Karpas-422 (cell line): Measurements from ENCODE around the gene LAMA3. TPM values are rescaled to one million over a fixed set of nuclear protein-coding genes. Genes with fewer than 3 reads are reported as not detected.

Experiments
- DNase-seq: peaks from one replicate; pipeline ENCODE4 v3.0.0-alpha.2; 2015
- H2AFZ ChIP-seq: fragments of 200-600 bp; sonication (generic); 2 replicates; pipeline ENCODE4 v1.6.1; 2014; ENCODE audit warnings: antibody characterized with exemption, low read length, mixed read lengths
- H3K27ac ChIP-seq: fragments of 200-600 bp; sonication (generic); 2 replicates; pipeline ENCODE4 v1.5.1; 2014; ENCODE audit warnings: mild to moderate bottlenecking, low read length, moderate library complexity
- H3K27me3 ChIP-seq: fragments of 200-600 bp; sonication (generic); 2 replicates; pipeline ENCODE4 v1.6.1; 2014; ENCODE audit warnings: low read length, mixed read lengths
- H3K36me3 ChIP-seq: fragments of 200-600 bp; sonication (generic); 2 replicates; pipeline ENCODE4 v1.6.1; 2014; ENCODE audit warnings: low read length, mixed read lengths; ENCODE audit not compliant: insufficient read depth
- H3K4me1 ChIP-seq: fragments of 200-600 bp; sonication (generic); 2 replicates; pipeline ENCODE4 v1.6.1; 2014; ENCODE audit warnings: mild to moderate bottlenecking, low read length, mixed read lengths
- H3K4me2 ChIP-seq: fragments of 200-600 bp; sonication (generic); 2 replicates; pipeline ENCODE4 v1.6.1; 2014; ENCODE audit warnings: low read length, low read depth, mild to moderate bottlenecking; ENCODE audit not compliant: poor library complexity, severe bottlenecking
- H3K4me3 ChIP-seq: fragments of 200-600 bp; sonication (generic); 2 replicates; pipeline ENCODE4 v1.5.1; 2014; ENCODE audit warnings: mild to moderate bottlenecking, antibody characterized with exemption, low read length, mixed read lengths
- H3K79me2 ChIP-seq: fragments of 200-600 bp; sonication (generic); 2 replicates; pipeline ENCODE4 v1.6.1; 2014; ENCODE audit warnings: mild to moderate bottlenecking, low read length, mixed read lengths
- H3K9ac ChIP-seq: fragments of 200-600 bp; sonication (generic); 2 replicates; pipeline ENCODE4 v1.6.0; 2014; ENCODE audit warnings: low read length
- H3K9me2 ChIP-seq: fragments of 200-600 bp; sonication (generic), shearing (Covaris generic); replicated peaks from 2 replicates; pipeline ENCODE4 v1.6.0; 2014; ENCODE audit warnings: mild to moderate bottlenecking, low read length, moderate library complexity; ENCODE audit not compliant: insufficient read depth
- H3K9me3 ChIP-seq: fragments of 300-700, 200-600 bp; sonication (generic); 2 replicates; pipeline ENCODE4 v1.6.1; 2014; ENCODE audit warnings: low read length, mixed read lengths
- H4K20me1 ChIP-seq: fragments of 200-600 bp; sonication (generic); 2 replicates; pipeline ENCODE4 v1.6.1; 2014; ENCODE audit warnings: mild to moderate bottlenecking, antibody characterized with exemption, low read length, low read depth; ENCODE audit not compliant: insufficient read depth
- total RNA-seq: library from RNA; depleted of rRNA; stranded (reverse); fragments of >200 nt; shearing (Covaris generic); gene quantifications from 2 replicates; pipeline ENCODE4 v1.2.3, GENCODE V29; 2014; ENCODE audit warnings: low replicate concordance

Gene LAMA3
- total RNA-seq, 1 experiment from 2014 or later: not detected

DNA sequence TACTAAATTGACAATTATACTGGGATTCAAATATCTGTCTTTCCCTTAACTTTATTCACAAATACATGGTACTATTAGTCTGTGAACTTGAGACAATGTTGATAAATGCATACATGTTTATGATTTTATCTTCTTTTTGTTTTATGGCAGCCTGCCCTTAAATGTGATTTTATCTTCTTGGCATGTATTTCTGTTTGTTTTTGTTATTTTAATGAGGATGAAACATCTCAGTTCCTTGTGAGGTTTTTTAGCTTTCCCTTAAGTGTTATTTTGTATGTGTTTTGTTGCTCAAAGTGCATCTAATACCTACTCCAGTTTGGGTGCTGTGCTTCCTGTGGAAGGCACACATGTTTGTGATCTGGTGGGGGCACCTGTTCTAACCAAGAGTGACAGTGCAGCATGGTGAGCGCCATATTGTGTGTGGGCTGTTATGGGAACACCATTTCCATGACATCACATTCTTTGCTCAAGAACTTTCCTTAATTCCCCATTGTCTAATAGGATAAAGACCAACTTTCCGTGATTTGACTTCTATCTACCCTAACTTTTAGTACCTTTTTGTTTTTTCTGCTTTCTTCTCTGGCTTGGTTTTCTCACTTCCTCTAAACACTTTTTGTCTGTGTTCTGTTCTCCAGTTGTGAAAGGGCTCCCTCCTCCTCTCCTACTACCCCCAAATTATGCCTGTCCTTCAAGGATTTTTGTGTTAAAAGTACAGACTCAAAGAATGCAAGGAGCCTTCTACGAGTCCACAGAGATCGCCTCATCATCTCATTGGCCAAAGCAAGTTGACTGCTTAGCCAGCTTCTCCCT is 163.2 kb downstream of the LAMA3 start:
- no peaks in the 10 kb centered on the region for H3K36me3 ChIP-seq
- no peak overlapping the region for H2AFZ ChIP-seq
- no peaks in the 10 kb centered on the region for H3K9me3 ChIP-seq
- H3K79me2 ChIP-seq: no peaks in the 10 kb centered on the region
- H3K4me3 ChIP-seq: no peak overlapping the region
- H3K4me1 ChIP-seq: no peaks in the 10 kb centered on the region
- no peaks in the 10 kb centered on the region for H3K27me3 ChIP-seq
- no peak overlapping the region for H3K27ac ChIP-seq
- H4K20me1 ChIP-seq: no peaks in the 10 kb centered on the region
- no peak overlapping the region for H3K4me2 ChIP-seq
- H3K9me2 ChIP-seq: no peaks in the 10 kb centered on the region
- DNase-seq: no peak
- H3K9ac ChIP-seq: no peak overlapping the region

DNA sequence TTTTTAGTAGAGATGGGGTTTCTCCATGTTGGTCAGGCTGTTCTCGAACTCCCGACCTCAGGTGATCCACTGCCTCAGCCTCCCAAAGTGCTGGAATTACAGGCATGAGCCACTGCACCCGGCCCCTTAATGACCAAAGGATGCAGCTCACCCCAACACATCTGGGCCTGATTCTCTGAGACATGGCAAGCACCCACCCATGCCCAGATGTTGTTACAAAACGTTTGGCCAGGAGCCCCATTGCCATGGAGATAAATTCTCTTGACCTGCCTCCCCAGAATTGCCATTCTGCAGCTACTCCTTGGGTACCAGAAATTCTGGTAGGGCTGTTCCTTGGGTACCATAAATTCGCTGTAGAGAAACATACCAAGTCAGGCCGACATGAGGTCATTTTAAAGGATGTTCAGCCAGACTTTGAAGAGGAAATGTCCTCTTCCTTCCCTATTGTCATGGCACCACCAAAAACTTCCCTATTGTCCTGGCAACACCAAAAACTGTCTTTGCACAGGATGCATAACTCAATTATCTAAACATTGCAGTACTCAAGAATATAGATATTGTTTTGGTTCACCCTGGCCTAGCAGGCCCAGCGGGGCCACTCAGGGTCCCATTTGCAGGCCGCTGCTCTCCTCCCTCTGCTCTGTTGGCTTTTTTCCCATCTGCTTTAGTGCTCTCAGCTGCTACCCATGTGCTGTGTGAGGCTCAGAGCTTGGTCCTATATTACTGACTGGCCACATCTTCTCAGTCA is 164.4 kb downstream of the LAMA3 start:
- no peaks in the 10 kb centered on the region for H3K9me3 ChIP-seq

DNA sequence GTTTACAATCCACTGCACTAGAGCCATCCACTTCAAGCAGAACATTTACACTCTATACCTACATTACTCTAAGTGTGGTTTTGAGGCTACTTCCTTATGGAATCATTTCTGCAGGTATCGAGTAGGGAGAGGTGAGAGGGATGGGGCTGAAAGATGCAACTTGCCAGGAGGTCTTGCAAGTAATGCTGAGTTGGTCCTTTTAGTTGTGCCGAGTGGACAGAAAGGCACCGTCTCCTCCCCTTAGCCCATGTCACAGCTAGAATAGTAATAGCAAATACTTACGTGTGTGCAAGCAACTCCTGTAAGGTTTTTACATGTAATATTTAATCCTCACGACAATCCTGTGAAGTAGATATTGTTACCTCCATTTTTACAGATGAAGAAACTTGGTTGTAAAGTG is 166.5 kb downstream of the LAMA3 start:
- Histone ChIP-seq H3K4me1 (no peaks in the 10 kb centered on the region), H3K9me2 (no peaks in the 10 kb centered on the region), H3K79me2 (no peaks in the 10 kb centered on the region), H2AFZ (no peak overlapping the region), H3K27ac (no peak overlapping the region), H4K20me1 (no peaks in the 10 kb centered on the region), H3K36me3 (no peaks in the 10 kb centered on the region), H3K4me2 (no peak overlapping the region), H3K9me3 (no peaks in the 10 kb centered on the region), H3K4me3 (no peak overlapping the region), H3K27me3 (no peaks in the 10 kb centered on the region), H3K9ac (no peak overlapping the region)
- no peak for DNase-seq

More for the DNA sequence above, 164.4 kb downstream of the LAMA3 start:
- Histone ChIP-seq H3K27ac (no peak overlapping the region), H3K4me2 (no peak overlapping the region), H3K4me3 (no peak overlapping the region), H2AFZ (no peak overlapping the region), H3K4me1 (no peaks in the 10 kb centered on the region), H3K9me2 (no peaks in the 10 kb centered on the region), H3K27me3 (no peaks in the 10 kb centered on the region), H3K36me3 (no peaks in the 10 kb centered on the region), H4K20me1 (no peaks in the 10 kb centered on the region), H3K79me2 (no peaks in the 10 kb centered on the region), H3K9ac (no peak overlapping the region)
- DNase-seq: no peak

DNA sequence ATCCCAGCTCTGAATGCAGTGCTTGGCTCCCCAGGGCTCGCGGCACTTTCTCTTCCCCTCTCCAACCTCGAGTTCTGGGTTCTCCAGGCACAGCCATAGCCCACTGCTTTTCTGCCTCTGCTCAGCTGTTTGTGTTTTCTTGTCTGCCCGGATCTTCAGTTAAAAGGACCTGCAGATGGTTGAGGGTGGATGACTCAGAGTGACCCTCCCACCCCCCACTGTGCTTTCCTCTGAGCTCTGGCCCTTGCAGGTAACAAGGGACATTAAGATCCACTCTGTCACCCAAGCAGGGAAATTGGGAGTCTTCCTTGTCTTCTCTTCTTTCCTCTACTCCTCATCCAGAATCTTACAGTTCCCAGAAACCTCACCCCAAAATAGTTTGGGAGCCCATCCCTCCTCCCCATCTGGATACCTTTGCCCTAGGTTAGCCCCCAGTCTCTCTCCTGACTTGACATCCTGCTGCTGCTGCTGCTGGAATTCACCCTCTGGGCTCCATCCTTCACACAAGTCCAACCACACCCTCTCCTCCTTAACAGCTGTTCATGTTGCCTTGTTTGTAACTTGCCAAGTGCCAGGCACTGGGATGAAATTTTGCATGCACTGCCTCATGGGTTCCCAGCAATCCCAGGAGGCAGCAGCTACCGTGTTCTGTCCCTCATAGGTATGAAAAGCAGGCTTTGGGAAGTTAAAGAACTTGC is 167.4 kb downstream of the LAMA3 start:
- Histone ChIP-seq H3K79me2 (no peaks in the 10 kb centered on the region), H3K9me3 (no peaks in the 10 kb centered on the region), H3K4me3 (no peak overlapping the region), H3K4me2 (no peak overlapping the region), H3K27ac (no peak overlapping the region), H4K20me1 (no peaks in the 10 kb centered on the region), H3K9me2 (no peaks in the 10 kb centered on the region), H3K9ac (no peak overlapping the region), H3K27me3 (no peaks in the 10 kb centered on the region), H2AFZ (no peak overlapping the region), H3K36me3 (no peaks in the 10 kb centered on the region), H3K4me1 (no peaks in the 10 kb centered on the region)
- DNase-seq: no peak

DNA sequence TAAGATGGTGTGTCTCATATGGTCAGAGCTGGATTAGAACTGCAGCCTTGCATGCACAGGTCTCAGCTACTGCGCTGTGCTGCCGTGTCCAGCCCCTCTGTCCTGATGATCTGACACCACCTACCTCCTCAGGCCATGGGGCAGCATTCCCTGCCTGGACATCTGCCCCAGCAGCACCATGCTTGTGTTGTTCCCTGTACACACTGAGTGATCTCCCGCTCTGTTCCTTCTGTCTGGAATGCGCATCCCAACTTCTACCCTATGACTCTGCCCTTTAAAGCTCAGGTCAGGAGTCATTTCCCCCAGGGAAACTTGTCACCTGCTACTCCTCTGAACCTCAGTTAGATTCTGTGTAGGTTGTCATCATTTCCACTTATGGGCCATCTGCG is 167.9 kb downstream of the LAMA3 start:
- no peak overlapping the region for H3K4me3 ChIP-seq
- H3K36me3 ChIP-seq: no peaks in the 10 kb centered on the region
- H3K27ac ChIP-seq: no peak overlapping the region
- H3K4me1 ChIP-seq: no peaks in the 10 kb centered on the region
- no peak overlapping the region for H3K9ac ChIP-seq
- no peaks in the 10 kb centered on the region for H3K9me2 ChIP-seq
- no peak overlapping the region for H2AFZ ChIP-seq
- H3K4me2 ChIP-seq: no peak overlapping the region
- H3K27me3 ChIP-seq: no peaks in the 10 kb centered on the region
- DNase-seq: no peak
- no peaks in the 10 kb centered on the region for H3K9me3 ChIP-seq
- no peaks in the 10 kb centered on the region for H4K20me1 ChIP-seq
- H3K79me2 ChIP-seq: no peaks in the 10 kb centered on the region

DNA sequence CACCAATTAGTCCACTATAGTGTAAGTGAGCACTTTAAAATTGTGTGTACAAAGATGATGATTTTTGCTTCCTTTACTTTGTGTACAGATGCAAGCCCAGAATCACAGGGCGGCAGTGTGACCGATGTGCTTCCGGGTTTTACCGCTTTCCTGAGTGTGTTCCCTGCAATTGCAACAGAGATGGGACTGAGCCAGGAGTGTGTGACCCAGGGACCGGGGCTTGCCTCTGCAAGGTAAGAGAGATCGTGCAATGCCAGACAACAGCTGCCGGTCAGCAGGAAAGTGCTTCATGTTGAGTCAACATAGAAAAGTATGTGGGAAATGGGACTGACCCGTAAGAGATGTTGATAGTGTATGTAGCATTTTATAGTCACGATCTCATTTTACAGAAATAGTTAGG is 168.5 kb downstream of the LAMA3 start:
- Histone ChIP-seq H3K9me2 (no peaks in the 10 kb centered on the region), H3K27me3 (no peaks in the 10 kb centered on the region), H3K79me2 (no peaks in the 10 kb centered on the region), H4K20me1 (no peaks in the 10 kb centered on the region), H3K4me2 (no peak overlapping the region), H2AFZ (no peak overlapping the region), H3K36me3 (no peaks in the 10 kb centered on the region), H3K9ac (no peak overlapping the region), H3K27ac (no peak overlapping the region), H3K4me3 (no peak overlapping the region), H3K4me1 (no peaks in the 10 kb centered on the region), H3K9me3 (no peaks in the 10 kb centered on the region)
- no peak for DNase-seq

DNA sequence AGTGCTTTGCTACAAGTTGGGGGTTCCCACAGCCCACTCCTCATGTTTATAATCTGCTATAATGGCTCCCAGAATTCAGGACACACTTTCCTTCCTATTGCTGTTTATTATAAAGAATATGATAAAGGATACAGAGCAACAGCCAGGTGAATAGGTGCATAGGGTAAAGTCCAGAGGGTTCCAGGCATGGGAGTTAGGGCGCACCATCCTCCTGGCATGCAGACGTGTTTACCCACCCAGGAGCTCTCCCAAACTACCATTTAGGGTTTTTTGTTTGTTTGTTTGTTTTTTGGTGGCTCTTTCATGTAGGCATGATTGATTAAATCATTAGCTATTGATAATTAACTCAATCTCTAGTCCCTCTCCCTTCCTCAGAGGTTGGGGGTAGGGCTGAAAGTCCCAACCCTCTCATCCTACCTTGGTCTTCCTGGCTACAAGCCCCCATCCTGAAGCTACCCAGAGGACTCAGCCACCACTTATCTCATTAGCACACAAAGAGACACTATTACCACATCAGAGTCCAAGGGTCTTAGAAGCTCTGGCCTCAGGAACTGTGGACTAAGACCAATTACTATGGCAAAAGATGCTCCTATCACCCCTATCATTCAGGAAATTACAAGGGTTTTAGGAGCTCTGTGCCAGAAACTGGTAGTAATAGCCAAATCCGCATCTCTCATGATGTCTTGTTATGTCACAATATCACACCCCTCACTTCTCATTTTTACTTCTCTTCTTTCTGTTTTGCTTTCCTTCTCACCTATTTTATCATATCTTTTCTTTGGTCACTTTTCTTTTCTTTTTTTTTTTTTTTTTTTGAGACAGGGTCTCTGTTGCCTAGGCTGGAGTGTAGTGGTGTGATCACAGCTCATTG is 170.4 kb downstream of the LAMA3 start:
- Histone ChIP-seq H3K4me3 (no peak overlapping the region), H3K9ac (no peak overlapping the region), H3K9me3 (no peaks in the 10 kb centered on the region), H3K79me2 (no peaks in the 10 kb centered on the region), H2AFZ (no peak overlapping the region), H3K27me3 (no peaks in the 10 kb centered on the region), H4K20me1 (no peaks in the 10 kb centered on the region), H3K4me1 (peaks cover 3% of the 10 kb centered on the region), H3K9me2 (no peaks in the 10 kb centered on the region), H3K36me3 (no peaks in the 10 kb centered on the region), H3K27ac (no peak overlapping the region), H3K4me2 (no peak overlapping the region)
- DNase-seq: no peak
